ENCODE data around the gene SCT.
"Not testable (repeated sequence)": the region's sequence is repeated elsewhere in the genome, so short reads cannot be mapped to it uniquely, and the experiment has no call there.

DNA sequence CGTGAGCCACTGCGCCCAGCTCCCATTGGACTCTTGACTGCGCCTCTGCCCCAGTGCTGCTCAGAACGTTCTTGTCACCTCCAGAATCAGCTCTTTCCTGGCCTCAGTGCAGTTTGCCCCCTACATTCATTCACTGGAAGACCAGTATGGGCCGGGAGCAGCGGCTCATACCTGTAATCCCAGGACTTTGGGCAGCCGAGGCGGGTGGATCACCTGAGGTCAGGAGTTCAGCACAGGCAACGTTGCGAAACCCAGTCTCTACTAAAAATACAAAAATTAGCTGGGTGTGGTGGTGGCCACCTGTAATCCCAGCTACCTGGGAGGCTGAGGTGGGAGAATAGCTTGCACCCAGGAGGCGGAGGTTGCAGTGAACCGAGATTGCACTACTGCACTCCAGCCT lies 27.5 kb upstream of the SCT start:
- TF ChIP-seq EZH2phosphoT487 (IDR thresholded peaks at IDR 0.05; ENCODE audit: insufficient read depth, low read depth); EZH2 (IDR thresholded peaks at IDR 0.05; ENCODE audit: insufficient read depth, poor library complexity, severe bottlenecking): not testable (repeated sequence)

Data from GM23248 (cell line).